ENCODE results near the gene DLX6.

The DLX6 gene

GRCh38 chr7:97011536-97012364 is 6.4 kb downstream of the DLX6 start:
- no peak for DNase-seq

DNA sequence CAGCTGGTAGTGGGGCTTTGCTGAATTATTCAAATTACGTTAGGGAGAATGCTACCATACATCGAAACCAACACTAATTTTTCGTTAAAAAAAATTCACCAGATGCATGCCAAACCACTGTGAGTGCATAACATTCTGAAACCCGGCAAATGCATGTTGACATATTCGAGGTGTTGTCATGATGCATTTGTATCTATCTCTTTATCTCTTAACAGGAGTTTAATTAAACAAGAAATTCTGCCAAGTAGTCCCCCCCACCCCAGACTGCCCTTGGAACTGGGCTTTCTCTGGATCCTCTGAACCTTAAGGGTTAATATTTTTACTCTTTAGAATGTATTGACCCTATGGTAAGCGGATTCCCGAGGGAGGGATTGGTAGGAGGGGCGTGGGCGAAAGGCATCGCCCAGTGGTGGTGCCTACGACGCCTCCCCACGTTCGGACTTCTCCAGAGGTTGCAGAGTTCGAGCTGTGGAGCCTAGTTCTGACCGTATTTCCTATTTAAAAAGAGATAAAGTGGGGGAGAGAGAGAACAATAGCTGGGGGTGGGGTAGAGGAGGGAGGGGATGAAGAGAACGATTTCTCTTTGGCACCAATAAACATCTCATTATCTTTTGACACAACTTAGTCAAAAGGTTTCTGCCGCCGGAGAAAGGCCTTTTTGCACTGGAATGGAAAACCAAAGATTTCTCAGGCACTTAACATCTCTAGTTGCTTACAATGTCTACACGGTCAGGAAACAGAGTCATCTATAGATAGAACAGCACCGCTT is 7.2 kb downstream of the DLX6 start:
- DNase-seq, result no peak

DNA sequence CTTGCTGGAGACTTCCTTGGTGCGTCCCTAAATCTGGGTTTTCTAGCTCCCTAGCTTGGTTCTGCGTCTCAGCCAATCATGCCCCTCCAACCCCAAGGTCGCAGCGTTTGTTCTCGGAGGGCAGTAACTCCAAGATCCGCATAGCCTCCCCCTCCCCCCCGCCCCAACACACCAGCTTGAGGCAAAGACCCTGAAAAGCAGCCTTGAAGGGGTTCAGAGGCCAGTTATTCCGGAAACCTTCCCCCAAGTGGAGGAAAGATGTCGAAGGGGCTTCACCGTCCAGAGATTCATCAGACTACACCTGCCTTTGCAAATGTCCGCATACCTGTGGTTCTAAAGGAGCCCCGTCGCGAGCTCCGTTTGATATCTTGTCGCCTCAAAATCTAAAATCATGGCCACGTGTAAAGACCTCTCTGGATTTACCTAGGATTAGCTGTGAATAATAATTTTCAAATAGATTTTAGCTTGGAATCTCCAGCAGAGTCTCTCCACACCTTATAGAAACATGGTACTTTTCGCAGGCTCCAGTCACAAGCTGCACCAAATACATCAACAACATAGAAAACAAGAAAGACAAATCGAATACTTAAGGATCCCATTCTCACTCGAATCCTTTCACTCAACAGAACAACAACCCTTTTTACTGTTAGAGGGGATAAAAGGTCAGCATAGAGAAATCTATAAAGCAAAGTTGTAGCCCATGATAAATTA is 7.9 kb downstream of the DLX6 start:
- no peak for DNase-seq

GRCh38 chr7:97013845-97014134 is 8.4 kb downstream of the DLX6 start:
- DNase-seq, result no peak

DNA sequence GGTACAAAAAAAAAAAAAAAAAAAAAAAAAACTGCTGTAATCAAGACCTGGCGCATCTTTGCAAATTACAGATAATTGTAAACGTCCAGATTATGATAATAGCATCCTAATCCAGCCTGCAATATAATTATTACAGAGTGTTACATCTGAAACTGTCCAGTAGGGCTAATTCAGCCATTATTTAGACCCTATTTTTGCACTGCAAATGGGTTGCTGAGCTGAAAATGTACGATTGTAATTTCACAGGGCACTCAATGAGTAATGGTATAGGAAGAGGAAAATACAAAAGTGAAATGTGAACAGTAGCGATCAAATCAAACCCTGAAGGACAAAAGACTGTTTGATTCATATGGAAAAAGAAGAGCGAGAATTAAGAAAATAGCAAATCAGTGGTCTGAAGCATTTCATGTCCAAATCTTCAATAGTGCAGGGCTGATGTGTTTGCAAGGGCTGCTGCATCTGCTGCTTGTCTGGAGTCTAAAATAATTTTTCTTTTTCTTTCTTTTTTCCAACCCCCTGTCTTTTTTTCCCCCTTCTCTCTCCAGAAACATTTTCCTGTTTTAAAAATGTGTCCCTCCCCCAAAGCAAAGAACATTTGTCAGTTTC is 8.9 kb downstream of the DLX6 start:
- DNase-seq, result no peak

DNA sequence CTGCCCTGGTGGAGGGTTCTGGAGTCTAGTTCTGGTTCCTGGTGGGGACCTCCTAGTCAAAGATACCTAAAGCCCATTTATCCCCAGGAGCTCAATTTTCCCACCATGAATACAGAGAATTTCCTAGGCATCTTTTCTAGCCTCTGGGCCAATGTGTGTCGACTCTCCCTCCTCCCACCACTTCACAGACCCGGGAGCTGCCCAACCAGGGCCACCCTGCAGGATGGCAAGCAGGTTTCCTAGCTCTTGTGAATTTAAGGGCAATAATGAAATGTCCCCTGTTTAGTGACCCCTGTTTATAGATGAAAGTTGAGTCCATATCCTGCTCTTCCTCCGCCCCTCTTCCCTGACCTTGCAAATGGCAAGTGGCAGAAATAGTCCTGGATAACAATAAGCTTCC is 9.9 kb downstream of the DLX6 start:
- no peak for DNase-seq

- DNase-seq, result no peak
Measured at GRCh38 chr7:97015756-97016380, 10.5 kb downstream of the DLX6 start.

GRCh38 chr7:97016381-97017191 is 11.2 kb downstream of the DLX6 start:
- DNase-seq, result no peak

DNA sequence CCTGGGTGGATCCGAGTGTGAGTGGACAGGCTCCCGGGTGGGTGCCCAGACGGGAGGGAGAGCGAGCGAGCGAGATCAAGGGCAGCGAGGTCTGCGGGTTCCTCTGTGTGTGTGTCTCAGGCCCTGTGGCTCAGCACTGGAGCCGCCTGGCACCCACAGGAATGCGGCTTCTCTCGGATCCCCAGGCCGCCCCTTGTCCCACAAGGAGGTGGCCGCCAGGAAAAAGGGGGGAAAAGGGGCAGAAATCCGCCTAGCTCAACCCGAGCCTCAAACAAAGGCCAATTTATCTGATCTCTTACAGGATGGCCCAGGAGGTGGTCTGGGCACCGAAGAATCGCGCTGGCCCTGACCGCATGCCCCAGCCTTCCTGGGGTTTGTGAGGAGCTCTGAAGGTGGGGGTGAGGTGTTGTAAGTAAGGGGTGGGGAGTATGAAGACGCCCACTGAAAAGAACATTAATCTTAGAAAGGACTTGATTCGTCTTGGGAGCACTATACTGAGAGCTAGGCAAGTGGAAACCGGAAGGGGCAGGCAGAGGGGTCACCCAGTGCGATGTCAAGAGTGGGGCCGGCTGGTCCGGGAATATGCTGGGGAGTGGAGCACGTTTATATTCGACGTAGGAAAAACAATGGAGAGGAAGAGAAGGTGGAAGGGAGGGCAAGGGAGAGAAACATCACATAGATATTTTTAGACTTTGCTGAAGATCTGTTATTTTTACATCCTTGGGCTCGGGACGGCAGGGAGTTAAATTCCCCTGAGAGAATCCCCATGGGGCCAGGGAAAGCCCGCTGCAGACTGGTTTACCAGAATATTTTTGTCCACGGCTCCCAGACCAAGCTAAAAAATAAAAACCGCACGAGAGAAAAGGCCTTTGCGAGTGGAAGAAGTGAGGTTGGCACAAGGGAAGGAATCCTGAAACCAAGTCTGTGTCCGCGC is 12.1 kb downstream of the DLX6 start:
- no peak for DNase-seq

- DNase-seq, result no peak
Measured at GRCh38 chr7:97018126-97018601, 12.8 kb downstream of the DLX6 start.

GRCh38 chr7:97018791-97019531 is 13.6 kb downstream of the DLX6 start:
- no peak for DNase-seq

DNA sequence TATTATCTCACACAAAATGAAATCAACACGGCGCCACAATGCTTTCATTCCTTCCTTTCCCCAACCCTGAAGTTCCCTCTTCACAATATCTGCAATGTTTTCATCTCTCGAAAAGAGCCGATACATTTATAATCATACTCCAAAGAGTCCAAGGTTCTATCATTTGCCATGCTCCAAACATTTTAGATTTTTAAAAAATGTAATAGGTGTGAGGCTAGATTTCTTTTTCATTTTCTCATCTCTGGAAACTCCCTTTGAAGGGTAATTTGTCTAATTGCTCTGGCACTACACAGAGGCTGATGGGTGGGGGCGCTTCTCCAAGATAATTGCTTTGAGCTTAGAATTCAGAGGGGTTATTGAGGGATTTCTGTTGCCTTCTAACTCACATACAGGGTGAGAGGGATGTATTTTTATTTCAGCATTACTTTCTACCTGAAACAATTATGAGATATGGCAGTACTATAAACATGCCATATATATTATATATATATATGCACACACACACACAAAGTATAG is 14.4 kb downstream of the DLX6 start:
- no peak for DNase-seq

- no peak for DNase-seq
Measured at GRCh38 chr7:97020601-97020995, 15.2 kb downstream of the DLX6 start.

GRCh38 chr7:97020996-97021746 is 15.8 kb downstream of the DLX6 start:
- no peak for DNase-seq

GRCh38 chr7:97021747-97022490 is 16.6 kb downstream of the DLX6 start:
- no peak for DNase-seq

DNA sequence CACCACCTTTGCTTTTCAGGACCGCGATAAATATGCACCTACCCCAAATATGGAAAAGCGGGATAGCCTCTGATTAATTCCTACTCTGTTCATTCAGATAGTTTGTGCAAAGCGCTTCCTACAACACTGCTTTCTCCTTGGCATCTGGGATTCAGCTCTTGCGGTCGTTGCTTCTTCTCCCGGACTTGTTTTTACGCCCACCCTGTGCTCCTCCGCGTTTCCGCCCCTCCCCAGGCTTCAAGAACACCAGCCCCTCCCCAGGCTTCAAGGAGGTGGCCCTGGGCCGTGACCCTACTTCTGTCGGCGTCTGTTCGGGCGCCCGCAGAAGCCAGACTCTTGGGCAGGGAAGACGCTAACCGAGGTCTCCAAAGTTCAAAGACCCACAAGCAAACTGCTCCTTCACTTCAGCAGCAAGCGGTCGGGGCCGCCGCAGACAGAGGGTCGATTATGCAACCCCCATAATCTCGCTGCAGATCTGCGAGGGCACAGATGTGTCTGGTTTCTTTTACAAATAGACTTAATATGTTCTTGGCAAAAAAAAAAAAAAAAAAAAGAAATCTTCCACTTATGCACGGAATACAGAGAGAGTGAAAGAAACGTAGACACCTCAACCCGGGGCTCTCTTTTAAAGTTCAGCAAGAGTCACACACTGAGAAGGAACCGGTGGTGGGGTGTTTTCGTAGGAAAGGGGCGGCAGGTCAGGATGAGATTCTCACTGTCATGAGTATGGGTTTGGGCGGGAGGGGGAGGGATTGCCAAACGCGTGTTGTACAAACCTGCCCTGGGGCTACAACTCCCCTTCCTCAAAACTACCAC is 17.3 kb downstream of the DLX6 start:
- no peak for DNase-seq

Data from stimulated activated CD4-positive, alpha-beta T cell treated with anti-CD3 and anti-CD28 coated beads, Interleukin-2, amount 100 ng/mL, for 24 hours (primary cell).